T-cell (primary cell): ENCODE results near the gene ARHGAP5. TPM values are rescaled to one million over a fixed set of nuclear protein-coding genes. Genes with fewer than 3 reads are reported as not detected.

Experiments
- ATAC-seq, 4 experiments: fragments of 200-7000 bp in 3 of 4; fragments of 150-1000 bp in 1 of 4; cut with Tn5 transposase; replicated peaks in 1 of 4; 1 replicate in 3 of 4; 2 replicates in 1 of 4; pipeline ENCODE4 v1.10.0; 2021; ENCODE audit warnings: moderate library complexity in 3 of 4, mild to moderate bottlenecking in 2 of 4, moderate number of reproducible peaks in 1 of 4
- CTCF ChIA-PET, 2 donors: fragments of 300-600 bp; sonication (Branson Sonifier 250); formaldehyde crosslinking; loops; one replicate each; lab custom pipeline; 2022; ENCODE audit warnings: antibody characterized with exemption in 2 of 2; lab: Charles Lee
- POLR2A ChIA-PET, 2 donors: fragments of 300-600 bp; sonication (Branson Sonifier 250); formaldehyde crosslinking; loops; one replicate each; lab custom pipeline; 2022; ENCODE audit warnings: antibody characterized with exemption in 2 of 2; lab: Charles Lee
- DNase-seq, 35 experiments: peaks; one replicate each; pipeline versions ENCODE4 v3.0.0 to v3.0.0-alpha.2; 2013 to 2023
- H3K27ac ChIP-seq: one replicate; pipeline ENCODE4 v1.5.1; 2013; ENCODE audit warnings: low read length
- H3K27me3 ChIP-seq, 2 experiments: replicated peaks in 1 of 2; 1 replicate in 1 of 2; 2 replicates in 1 of 2; pipeline versions ENCODE4 v1.6.1 to v1.7.0; 2013; ENCODE audit warnings: low read length in 1 of 2, mixed read lengths in 1 of 2; ENCODE audit not compliant: control insufficient read depth in 2 of 2, insufficient read depth in 2 of 2; ENCODE audit errors: extremely low read depth in 1 of 2
- H3K36me3 ChIP-seq, 2 donors: 1 replicate in 1 of 2; 2 replicates in 1 of 2; pipeline versions ENCODE4 v1.6.1 to v1.7.0; 2013; ENCODE audit warnings: low read length in 1 of 2; ENCODE audit not compliant: control insufficient read depth in 2 of 2, insufficient read depth in 1 of 2; ENCODE audit errors: extremely low read depth in 1 of 2
- H3K4me1 ChIP-seq, 2 experiments: 1 replicate in 1 of 2; 2 replicates in 1 of 2; pipeline versions ENCODE4 v1.6.1 to v1.7.0; 2013; ENCODE audit warnings: low read length in 2 of 2, mixed read lengths in 1 of 2; ENCODE audit not compliant: insufficient read depth in 2 of 2, control insufficient read depth in 1 of 2; ENCODE audit errors: extremely low read depth in 1 of 2
- H3K4me3 ChIP-seq, 2 donors: 1 replicate in 1 of 2; 2 replicates in 1 of 2; pipeline versions ENCODE4 v1.5.1 to v1.7.0; 2013; ENCODE audit warnings: mild to moderate bottlenecking in 2 of 2, low read length in 1 of 2, moderate library complexity in 1 of 2; ENCODE audit not compliant: control insufficient read depth in 1 of 2; ENCODE audit errors: extremely low read depth in 1 of 2
- H3K9me3 ChIP-seq: 2 replicates; pipeline ENCODE4 v1.7.0; 2013
- H3K27ac Mint-ChIP-seq, 2 donors: one replicate each; pipeline ENCODE4 v1.8.0; 2020 to 2021; ENCODE audit warnings: mild to moderate bottlenecking in 2 of 2, mixed read lengths in 2 of 2
- H3K27me3 Mint-ChIP-seq, 2 donors: one replicate each; pipeline ENCODE4 v1.8.0; 2021 to 2022; ENCODE audit warnings: mixed read lengths in 2 of 2
- H3K36me3 Mint-ChIP-seq: one replicate; pipeline ENCODE4 v1.8.0; 2021; ENCODE audit warnings: mixed read lengths
- H3K4me1 Mint-ChIP-seq, 3 donors: one replicate each; pipeline ENCODE4 v1.8.0; 2020 to 2022; ENCODE audit warnings: mixed read lengths in 3 of 3, mild to moderate bottlenecking in 1 of 3
- H3K4me3 Mint-ChIP-seq, 3 donors: one replicate each; pipeline ENCODE4 v1.8.0; 2020 to 2022; ENCODE audit warnings: mild to moderate bottlenecking in 3 of 3, mixed read lengths in 3 of 3, moderate library complexity in 3 of 3
- H3K9me3 Mint-ChIP-seq, 3 donors: one replicate each; pipeline ENCODE4 v1.8.0; 2020 to 2022; ENCODE audit warnings: mixed read lengths in 3 of 3
- WGBS: methylation state at CpG from one replicate; pipeline ENCODE4 v1.1.5; 2013; ENCODE audit warnings: missing lambda C conversion rate; ENCODE audit not compliant: insufficient coverage; 5-methylcytosine and 5-hydroxymethylcytosine counted together
- total RNA-seq, 35 experiments: library from RNA in 6 of 35; stranded (reverse) in 6 of 35; fragments of 120-200 nt in 1 of 35; gene quantifications; one replicate each; pipeline versions ENCODE4 v1.2.1 to v1.2.4 and lab custom pipeline; 2013 to 2026

ARHGAP5 gene
- total RNA-seq, 5 donors from 2014 or later (not counting 1 experiment from before 2014, with no cell fraction given): 43.1 to 69.3 (median 60.9) TPM

DNA sequence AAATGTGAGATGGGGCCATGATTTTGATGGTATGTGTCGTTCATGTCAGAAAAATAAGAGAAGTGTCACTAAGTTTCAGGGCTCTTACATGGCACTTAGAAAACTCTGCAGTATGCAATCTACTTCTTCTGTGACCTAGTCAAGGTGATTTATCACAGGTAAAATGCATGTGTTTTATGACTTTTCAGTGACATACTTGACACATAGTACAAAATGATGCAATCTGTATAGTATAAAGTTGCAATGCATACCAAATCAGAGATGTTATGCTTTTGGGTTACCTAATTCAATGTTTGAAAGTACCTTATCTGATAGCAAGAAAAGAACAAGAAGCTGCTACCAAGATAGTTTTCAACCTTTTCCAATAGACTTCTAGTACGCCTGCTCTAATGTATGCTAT, 21.9 kb upstream of the ARHGAP5 start:
- ATAC-seq: no peak
- H3K9me3 Mint-ChIP-seq: no peaks in the 10 kb centered on the region
- POLR2A ChIA-PET: no interaction called here
- no peak for DNase-seq
- no peaks in the 10 kb centered on the region for H3K36me3 Mint-ChIP-seq
- no peaks in the 10 kb centered on the region for H3K36me3 ChIP-seq
- CTCF ChIA-PET: no interaction called here
- H3K4me1 ChIP-seq: no peaks in the 10 kb centered on the region
- no peak overlapping the region for H3K4me3 Mint-ChIP-seq
- no peak overlapping the region for H3K27ac Mint-ChIP-seq
- H3K4me3 ChIP-seq: no peak overlapping the region
- H3K27me3 ChIP-seq: no peaks in the 10 kb centered on the region
- H3K9me3 ChIP-seq: no peaks in the 10 kb centered on the region
- H3K4me1 Mint-ChIP-seq: no peaks in the 10 kb centered on the region
- H3K27ac ChIP-seq: no peak overlapping the region
- H3K27me3 Mint-ChIP-seq: peaks cover 6 to 22% of the 10 kb centered on the region in 2 donors
- WGBS: no CpG with 5 or more reads among the region's 2 CpGs

DNA sequence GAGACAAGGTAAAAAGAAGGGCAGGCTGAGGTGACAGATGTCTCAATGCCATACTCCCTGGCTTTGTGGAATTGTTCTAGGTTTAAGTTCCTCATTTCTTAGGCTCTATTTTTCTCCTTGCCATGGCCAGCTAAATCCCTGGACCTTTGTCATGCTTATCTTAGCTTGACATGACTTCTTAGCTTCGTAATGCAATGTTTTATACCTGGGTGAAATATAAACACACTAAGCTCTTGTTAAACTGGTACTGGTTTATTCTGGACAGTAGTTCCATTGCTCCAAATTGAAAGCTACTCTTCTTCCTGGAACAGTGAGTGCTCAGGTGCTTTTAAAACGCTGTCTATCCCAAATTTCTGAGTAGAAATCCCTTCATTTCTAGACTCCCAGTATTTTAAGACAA, 17.4 kb upstream of the ARHGAP5 start:
- CTCF ChIA-PET: interaction anchor here in 1 of 2 donors (1.0 to 1.4 kb wide), 2 partner anchors 9 to 10 kb away, joined by 3 read pairs; no protein-coding TSS in a partner anchor
- no peaks in the 10 kb centered on the region for H3K36me3 ChIP-seq
- DNase-seq (no peak), ATAC-seq (no peak)
- Mint-ChIP-seq H3K9me3 (no peaks in the 10 kb centered on the region), H3K4me3 (no peak overlapping the region), H3K27ac (no peak overlapping the region), H3K27me3 (peaks cover 9 to 24% of the 10 kb centered on the region in 2 donors), H3K4me1 (no peaks in the 10 kb centered on the region), H3K36me3 (no peaks in the 10 kb centered on the region)
- no peak overlapping the region for H3K27ac ChIP-seq
- POLR2A ChIA-PET: no interaction called here
- H3K9me3 ChIP-seq: no peaks in the 10 kb centered on the region
- H3K4me1 ChIP-seq: no peaks in the 10 kb centered on the region
- H3K27me3 ChIP-seq: no peaks in the 10 kb centered on the region
- no peak overlapping the region for H3K4me3 ChIP-seq
- WGBS: no CpG with 5 or more reads among the region's 2 CpGs

DNA sequence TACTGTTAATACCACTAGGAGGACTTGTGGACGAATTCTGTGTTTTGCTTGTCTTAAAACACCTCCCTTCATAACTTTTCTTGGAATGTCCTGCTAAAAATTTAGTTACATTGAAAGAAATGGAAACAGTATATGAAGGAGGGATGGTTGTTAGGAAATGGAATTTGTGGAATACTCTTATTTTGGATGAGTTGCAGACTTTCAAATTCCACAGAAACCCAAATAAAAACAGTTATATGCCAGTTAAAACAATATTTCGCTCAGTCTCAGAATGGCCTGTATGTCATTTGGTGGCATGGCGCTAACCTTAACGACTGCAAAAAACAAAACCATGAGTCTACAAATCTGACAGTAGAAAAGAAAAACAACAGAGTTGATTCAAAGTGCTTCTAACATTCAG, 12.2 kb upstream of the ARHGAP5 start:
- Histone ChIP-seq H3K9me3 (no peaks in the 10 kb centered on the region), H3K36me3 (no peaks in the 10 kb centered on the region), H3K27ac (no peak overlapping the region), H3K4me1 (no peaks in the 10 kb centered on the region), H3K4me3 (no peak overlapping the region), H3K27me3 (peaks cover 0 to 2% of the 10 kb centered on the region in 2 experiments)
- no peaks in the 10 kb centered on the region for H3K9me3 Mint-ChIP-seq
- DNase-seq (no peak), ATAC-seq (no peak)
- ChIA-PET CTCF (no interaction called here), POLR2A (no interaction called here)
- H3K36me3 Mint-ChIP-seq: no peaks in the 10 kb centered on the region
- H3K4me3 Mint-ChIP-seq: no peak overlapping the region
- peaks cover 4 to 8% of the 10 kb centered on the region in 2 donors for H3K27me3 Mint-ChIP-seq
- H3K4me1 Mint-ChIP-seq: no peaks in the 10 kb centered on the region
- H3K27ac Mint-ChIP-seq: no peak overlapping the region
- WGBS: 80% methylated on average over 1 of the region's 4 CpGs

DNA sequence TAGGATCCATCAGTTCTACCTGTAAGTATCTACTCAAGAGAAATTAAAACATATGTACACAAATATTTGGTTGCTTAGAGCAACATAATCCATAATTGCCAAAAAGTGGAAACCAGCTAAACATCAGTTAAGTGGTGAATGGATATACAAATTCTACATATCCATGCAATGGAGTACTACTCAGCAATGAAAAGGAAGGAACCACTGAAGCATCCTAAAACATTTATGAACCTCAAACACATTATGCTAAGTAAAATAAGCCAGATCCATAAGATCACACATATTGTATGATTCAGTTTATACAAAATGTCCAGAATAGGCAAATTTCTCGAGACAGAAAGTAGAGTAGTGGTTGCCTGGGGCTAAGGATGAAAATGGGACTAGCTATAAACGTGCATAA, 8.4 kb upstream of the ARHGAP5 start:
- H3K36me3 ChIP-seq: no peaks in the 10 kb centered on the region
- DNase-seq (no peak), ATAC-seq (no peak)
- H3K9me3 Mint-ChIP-seq: no peaks in the 10 kb centered on the region
- H3K4me1 Mint-ChIP-seq: peaks cover under 1 to 2% (median under 1%) of the 10 kb centered on the region in 3 donors
- no peaks in the 10 kb centered on the region for H3K9me3 ChIP-seq
- H3K27me3 ChIP-seq: peaks cover 0 to 2% of the 10 kb centered on the region in 2 experiments
- 64% methylated on average over 1 of the region's 2 CpGs for WGBS
- H3K27ac Mint-ChIP-seq: no peak overlapping the region
- H3K27ac ChIP-seq: no peak overlapping the region
- POLR2A ChIA-PET: no interaction called here
- H3K4me3 Mint-ChIP-seq: no peak overlapping the region
- H3K4me1 ChIP-seq: no peaks in the 10 kb centered on the region
- no peaks in the 10 kb centered on the region for H3K36me3 Mint-ChIP-seq
- no peak overlapping the region for H3K4me3 ChIP-seq
- CTCF ChIA-PET: interaction anchor here (0.5 to 6.0 kb wide), 5 partner anchors 9 to 184 kb away, joined by 3 to 69 read pairs (median 5); no protein-coding TSS in a partner anchor
- peaks cover 4% of the 10 kb centered on the region in 2 donors for H3K27me3 Mint-ChIP-seq

DNA sequence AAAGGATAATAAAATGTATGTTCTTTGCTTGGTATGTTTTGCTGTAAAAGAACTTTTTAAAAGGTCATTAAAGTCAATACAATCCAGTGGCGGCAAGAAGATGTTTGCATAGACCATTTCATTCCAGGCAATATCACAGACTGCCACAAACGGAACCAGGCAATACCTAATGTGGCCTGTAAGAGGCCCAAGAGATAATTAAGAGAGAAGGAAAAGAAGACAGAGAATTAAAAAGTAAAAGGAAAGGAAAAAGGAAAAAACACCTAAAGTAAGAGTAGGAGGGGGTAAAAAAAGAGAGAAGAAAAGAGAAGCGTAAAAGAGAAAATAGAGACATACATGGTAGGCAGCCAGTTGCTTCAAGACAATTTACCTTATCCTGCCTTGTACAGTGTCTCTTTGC, 6.8 kb upstream of the ARHGAP5 start:
- ChIA-PET CTCF (interaction anchor here (1.2 to 6.0 kb wide), 5 partner anchors 11 to 188 kb away, joined by 3 to 69 read pairs (median 7); no protein-coding TSS in a partner anchor), POLR2A (interaction anchor here in 1 of 2 donors (0.6 to 0.7 kb wide), 2 partner anchors 110 to 1077 kb away, joined by 3 to 4 read pairs; no protein-coding TSS in a partner anchor)
- H3K9me3 Mint-ChIP-seq: no peaks in the 10 kb centered on the region
- H3K9me3 ChIP-seq: no peaks in the 10 kb centered on the region
- H3K27me3 ChIP-seq: peaks cover 0 to 2% of the 10 kb centered on the region in 2 experiments
- WGBS: no CpG with 5 or more reads among the region's 3 CpGs
- H3K27ac ChIP-seq: no peak overlapping the region
- H3K4me1 Mint-ChIP-seq: peaks cover 3 to 5% (median 5%) of the 10 kb centered on the region in 3 donors
- H3K27me3 Mint-ChIP-seq: peaks cover 0 to 4% of the 10 kb centered on the region in 2 donors
- no peaks in the 10 kb centered on the region for H3K36me3 Mint-ChIP-seq
- H3K4me3 ChIP-seq: no peak overlapping the region
- no peaks in the 10 kb centered on the region for H3K4me1 ChIP-seq
- no peak overlapping the region for H3K4me3 Mint-ChIP-seq
- no peaks in the 10 kb centered on the region for H3K36me3 ChIP-seq
- no peak for ATAC-seq
- DNase-seq: no peak
- no peak overlapping the region for H3K27ac Mint-ChIP-seq

DNA sequence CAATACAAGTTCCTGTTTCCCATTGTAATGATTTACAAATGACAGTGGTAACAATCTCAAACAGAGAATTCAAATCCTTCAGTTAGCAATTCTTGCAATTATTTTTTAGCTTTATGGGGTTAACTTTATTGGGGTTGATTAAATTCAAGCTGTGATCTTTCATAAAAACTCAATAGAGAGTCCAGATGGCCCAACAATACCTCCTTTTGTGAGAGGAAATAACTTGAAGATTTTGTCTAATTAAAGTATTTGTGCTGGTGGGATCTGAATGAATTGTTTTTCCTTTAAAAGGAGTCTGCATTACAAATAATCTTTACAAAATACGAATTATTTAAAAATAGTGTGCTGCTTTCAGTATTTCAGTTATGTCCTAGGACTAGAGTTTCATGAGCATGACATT, 4.4 kb upstream of the ARHGAP5 start:
- CTCF ChIA-PET: interaction anchor here (0.6 to 6.0 kb wide), 9 partner anchors 10 to 874 kb away, joined by 3 to 69 read pairs (median 4); no protein-coding TSS in a partner anchor
- Mint-ChIP-seq H3K27me3 (no peaks in the 10 kb centered on the region), H3K27ac (no peak overlapping the region), H3K36me3 (no peaks in the 10 kb centered on the region), H3K4me3 (no peak overlapping the region), H3K9me3 (no peaks in the 10 kb centered on the region), H3K4me1 (peaks cover 10 to 15% (median 11%) of the 10 kb centered on the region in 3 donors)
- Histone ChIP-seq H3K9me3 (no peaks in the 10 kb centered on the region), H3K27me3 (no peaks in the 10 kb centered on the region), H3K4me1 (peaks cover 0 to 7% of the 10 kb centered on the region in 2 experiments), H3K4me3 (no peak overlapping the region), H3K27ac (no peak overlapping the region), H3K36me3 (no peaks in the 10 kb centered on the region)
- DNase-seq: no peak
- no peak for ATAC-seq
- WGBS: no CpG with 5 or more reads among the region's 1 CpG
- POLR2A ChIA-PET: no interaction called here
